K562 (cell line): ENCODE measurements around the gene S100P. TPM values are rescaled to one million over a fixed set of nuclear protein-coding genes. Genes with fewer than 3 reads are reported as not detected.

Source experiments
- ATAC-seq: fragments of 200-7000 bp; cut with Tn5 transposase; 3 replicates; pipeline ENCODE4 v1.9.1; 2020; ENCODE audit warnings: moderate library complexity
- BruUV-seq: library from RNA; stranded (reverse); fragments of 400-500 nt; replicated peaks from 2 replicates; lab custom pipeline; 2021; lab: Mats Ljungman, UMichigan
- CTCF ChIA-PET: fragments of 300-600 bp; formaldehyde crosslinking; extraction: SDS; loops from one replicate; lab custom pipeline; 2021; ENCODE audit warnings: low intra/inter-chr PET ratio; lab: Yijun Ruan, JAX
- POLR2A ChIA-PET: fragments of 300-600, 350-650 bp; sonication (Branson Sonifier 250); formaldehyde crosslinking; extraction: SDS; loops from one replicate; lab custom pipeline; 2021; ENCODE audit warnings: antibody characterized with exemption, inconsistent platforms; lab: Yijun Ruan, JAX
- DNase-seq, 4 experiments: peaks; one replicate each; pipeline versions ENCODE4 v3.0.0 to v3.0.0-alpha.2; 2011 to 2018; ENCODE audit warnings: low spot score in 3 of 4, mixed read lengths in 3 of 4; ENCODE audit errors: extremely low read depth in 1 of 4
- FAIRE-seq: peaks from 2 replicates; lab custom pipeline; 2011; peaks lifted over from hg19 to GRCh38; lab: Jason Lieb, UNC
- H2AFZ ChIP-seq: 2 replicates; pipeline ENCODE4 v1.6.0; 2011; ENCODE audit warnings: low read depth, low read length, control low read depth, inconsistent platforms
- H3K27ac ChIP-seq: fragments of 200-600 bp; 3 replicates; pipeline ENCODE4 v1.8.0; 2011; ENCODE audit warnings: low read depth, mild to moderate bottlenecking, control low read depth, inconsistent platforms, low read length, moderate library complexity, mixed read lengths; ENCODE audit errors: extremely low read depth
- H3K27me3 ChIP-seq, 2 experiments: fragments of 300-600 bp in 1 of 2; 2 replicates in 1 of 2; 3 replicates in 1 of 2; pipeline versions ENCODE4 v1.6.0 to v1.8.0; 2011; ENCODE audit warnings: inconsistent platforms in 2 of 2, low read length in 2 of 2, mild to moderate bottlenecking in 1 of 2, mixed read lengths in 1 of 2, moderate library complexity in 1 of 2; ENCODE audit not compliant: control insufficient read depth in 2 of 2, insufficient read depth in 2 of 2
- H3K36me3 ChIP-seq: fragments of 300-600 bp; 3 replicates; pipeline ENCODE4 v1.8.0; 2011; ENCODE audit warnings: mild to moderate bottlenecking, low read length, inconsistent platforms; ENCODE audit not compliant: control insufficient read depth, insufficient read depth
- H3K4me1 ChIP-seq, 2 experiments: fragments of 200-600 bp in 1 of 2; replicated peaks in 1 of 2; 2 replicates in 1 of 2; 3 replicates in 1 of 2; pipeline versions ENCODE4 v1.5.1 to v1.8.0; 2011; ENCODE audit warnings: inconsistent platforms in 2 of 2, low read length in 2 of 2, mild to moderate bottlenecking in 1 of 2, mixed read lengths in 1 of 2, moderate library complexity in 1 of 2; ENCODE audit not compliant: control insufficient read depth in 2 of 2, insufficient read depth in 2 of 2
- H3K4me2 ChIP-seq: 2 replicates; pipeline ENCODE4 v1.6.1; 2011; ENCODE audit warnings: low read length, control low read depth, inconsistent platforms, mixed read lengths; ENCODE audit not compliant: insufficient read depth
- H3K4me3 ChIP-seq: fragments of 200-600 bp; sonication (generic), shearing (Covaris generic); 2 replicates; pipeline ENCODE4 v1.5.1; 2016; ENCODE audit warnings: control low read depth, inconsistent platforms
- H3K79me2 ChIP-seq: fragments of 200-600 bp; 3 replicates; pipeline ENCODE4 v1.8.0; 2011; ENCODE audit warnings: low read length, inconsistent platforms; ENCODE audit not compliant: control insufficient read depth, insufficient read depth
- H3K9ac ChIP-seq, 2 experiments: 2 replicates each; pipeline versions ENCODE4 v1.6.0 to v1.6.1; 2011; ENCODE audit warnings: low read depth in 2 of 2, low read length in 2 of 2, control low read depth in 1 of 2, inconsistent platforms in 1 of 2, mild to moderate bottlenecking in 1 of 2, mixed read lengths in 1 of 2; ENCODE audit not compliant: insufficient read depth in 1 of 2
- H3K9me1 ChIP-seq: one replicate; pipeline ENCODE4 v1.6.0; 2011; ENCODE audit warnings: inconsistent platforms, mild to moderate bottlenecking, low read length, moderate library complexity; ENCODE audit not compliant: control insufficient read depth, insufficient read depth
- H3K9me3 ChIP-seq: replicated peaks from 2 replicates; pipeline ENCODE4 v1.5.1; 2011; ENCODE audit warnings: low read depth, low read length, inconsistent platforms; ENCODE audit not compliant: control insufficient read depth, insufficient read depth
- H4K20me1 ChIP-seq: replicated peaks from 2 replicates; pipeline ENCODE4 v1.6.1; 2011; ENCODE audit warnings: low read length, inconsistent platforms, mixed read lengths; ENCODE audit not compliant: control insufficient read depth, insufficient read depth
- GABPA ChIP-seq: fragments of 200-800 bp; sonication (Bioruptor generic); conservative IDR thresholded peaks from 2 replicates; pipeline ENCODE4 v1.6.1; 2016; ENCODE audit warnings: low read depth, missing genetic modification characterization, missing compliant biosample characterization
- ZNF583 ChIP-seq: fragments of 250-450 bp; sonication (Bioruptor Pico); IDR thresholded peaks from 2 replicates; pipeline ENCODE4 v1.4.0; 2020
- WGBS: fragments of 100-300 bp; shearing (Covaris generic); methylation state at CpG from one replicate; pipeline ENCODE4 v1.1.6; 2016; ENCODE audit warnings: low coverage, mixed read lengths; ENCODE audit not compliant: insufficient coverage; ENCODE audit errors: missing lambda C conversion rate; 5-methylcytosine and 5-hydroxymethylcytosine counted together
- in situ Hi-C: fragments of 300-500 bp; cut with MboI; formaldehyde crosslinking; loops from 4 replicates; pipeline ENCODE4 v1.15.0; 2018; ENCODE audit warnings: inconsistent platforms, mixed read lengths
- intact Hi-C: fragments of 100-400 bp; cut with micrococcal nuclease; formaldehyde crosslinking; loops from 2 replicates; pipeline ENCODE4 v1.14.2; 2022
- polyA plus RNA-seq, 8 experiments: library from polyadenylated mRNA; depleted of rRNA in 4 of 8; stranded (reverse) in 5 of 8; unstranded in 3 of 8; fragments of >200 nt; fragmentation: Nextera tagmentation in 2 of 8; fragmentation: Illumina TruSeq in 1 of 8; extraction: Ambion mirVana in 2 of 8; extraction: Trizol in 1 of 8; gene quantifications; 2 replicates each; pipeline versions ENCODE4 v1.2.1 to v1.2.3, GENCODE V29; 2011 to 2014; ENCODE audit warnings: inconsistent platforms in 1 of 8, missing spikeins in 1 of 8
- total RNA-seq, 7 experiments: library from RNA; depleted of rRNA in 6 of 7; stranded (reverse); fragments of >200 nt in 6 of 7; fragmentation: Illumina TruSeq in 2 of 7; extraction: Trizol in 2 of 7; gene quantifications; 2 replicates each; pipeline versions ENCODE4 v1.2.1 to v1.2.3, GENCODE V29; 2011 to 2021; ENCODE audit warnings: low replicate concordance in 1 of 7
- TF ChIP-seq, protein P1 (sequence below): sonication (generic); formaldehyde crosslinking; IDR thresholded peaks from 2 replicates; pipeline ENCODE4 v1.9.0; 2022; ENCODE audit warnings: mild to moderate bottlenecking, missing genetic modification reagents
- TF ChIP-seq, protein P2 (sequence below): fragments of 450-650 bp; formaldehyde crosslinking; IDR thresholded peaks from 2 replicates; pipeline ENCODE4 v1.4.0; 2020; ENCODE audit warnings: mild to moderate bottlenecking, moderate library complexity

The S100P gene
- total and polyA plus RNA-seq, 9 of the 15 experiments (the other 6 are each of a cell fraction or from before 2014, with no cell fraction given): 4.1 to 23.8 (median 7.5) TPM

DNA sequence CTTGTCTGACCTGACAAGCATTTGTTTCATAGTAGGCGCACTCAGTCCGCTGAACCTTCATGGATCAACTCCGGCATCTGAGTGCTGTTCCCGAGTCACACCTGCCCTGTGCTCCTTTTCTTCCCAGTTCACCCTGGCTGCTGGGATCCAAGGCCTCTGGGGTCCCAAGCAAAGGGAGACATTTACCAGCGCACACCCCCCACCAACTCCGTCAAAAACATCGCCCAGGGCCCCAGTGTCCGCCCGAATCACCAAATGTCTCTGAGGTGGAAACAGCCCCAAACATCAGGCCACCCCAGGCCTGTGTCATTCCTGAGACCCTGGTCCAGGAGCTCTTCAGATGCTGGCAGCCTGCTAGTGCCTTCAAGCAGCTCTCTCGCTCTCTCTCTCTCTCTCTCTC lies 27.4 kb downstream of the S100P start:
- no peaks in the 10 kb centered on the region for H3K9me3 ChIP-seq
- ChIA-PET CTCF (interaction anchor here (0.8 to 4.0 kb wide), 7 partner anchors 42 to 361 kb away, joined by 3 to 66 read pairs (median 12); no protein-coding TSS in a partner anchor), POLR2A (interaction anchor here (1.1 kb wide), 1 partner anchor 39 kb away, joined by 3 read pairs; no protein-coding TSS in a partner anchor)
- in situ Hi-C loops: loop anchor here (5.0 kb wide), 3 partner anchors 46 to 351 kb away; no protein-coding TSS in a partner anchor
- H3K4me1 ChIP-seq: peaks cover 7 to 38% of the 10 kb centered on the region in 2 experiments; a peak in 4 of 5 replicates
- no peak overlapping the region for H2AFZ ChIP-seq
- BruUV-seq: no TSS peak
- FAIRE-seq: no peak
- 0 out of 2 replicates have a peak, but pooled peaks cover 4% of the 10 kb centered on the region for H4K20me1 ChIP-seq
- no peak overlapping the region for H3K4me2 ChIP-seq
- TF ChIP-seq GABPA (no peak), ZNF583 (CRISPR knock-in tag) (no peak)
- TF ChIP-seq, protein P1, sequence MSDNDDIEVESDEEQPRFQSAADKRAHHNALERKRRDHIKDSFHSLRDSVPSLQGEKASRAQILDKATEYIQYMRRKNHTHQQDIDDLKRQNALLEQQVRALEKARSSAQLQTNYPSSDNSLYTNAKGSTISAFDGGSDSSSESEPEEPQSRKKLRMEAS (CRISPR knock-in tag): no peak
- TF ChIP-seq, protein P2, sequence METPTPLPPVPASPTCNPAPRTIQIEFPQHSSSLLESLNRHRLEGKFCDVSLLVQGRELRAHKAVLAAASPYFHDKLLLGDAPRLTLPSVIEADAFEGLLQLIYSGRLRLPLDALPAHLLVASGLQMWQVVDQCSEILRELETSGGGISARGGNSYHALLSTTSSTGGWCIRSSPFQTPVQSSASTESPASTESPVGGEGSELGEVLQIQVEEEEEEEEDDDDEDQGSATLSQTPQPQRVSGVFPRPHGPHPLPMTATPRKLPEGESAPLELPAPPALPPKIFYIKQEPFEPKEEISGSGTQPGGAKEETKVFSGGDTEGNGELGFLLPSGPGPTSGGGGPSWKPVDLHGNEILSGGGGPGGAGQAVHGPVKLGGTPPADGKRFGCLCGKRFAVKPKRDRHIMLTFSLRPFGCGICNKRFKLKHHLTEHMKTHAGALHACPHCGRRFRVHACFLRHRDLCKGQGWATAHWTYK (CRISPR knock-in tag): no peak
- TF ChIP-seq, all 486 proteins: peak for 0
- ATAC-seq: no peak
- Histone ChIP-seq H3K9me1 (no peaks in the 10 kb centered on the region), H3K9ac (peak overlapping the region in 1 of 2 experiments; percentile 73; a peak in 1 of 4 replicates), H3K27ac (no peak overlapping the region), H3K4me3 (no peak overlapping the region), H3K79me2 (peaks cover 23% of the 10 kb centered on the region), H3K27me3 (no peaks in the 10 kb centered on the region), H3K36me3 (no peaks in the 10 kb centered on the region)
- intact Hi-C loops: loop anchor here (2.0 kb wide), 1 partner anchor 348 kb away; the partner anchor contains the start of gene GRPEL1
- DNase-seq: no peak
- WGBS: 80% methylated on average over 9 of the region's 10 CpGs
